Trophoblast cell (in vitro differentiated cells and primary cell): ENCODE measurements around the gene TBCD.

Experiments
- DNase-seq, 2 donors: peaks; one replicate each; pipeline ENCODE4 v3.0.0-alpha.2; 2016
- H2AFZ ChIP-seq: 2 replicates; pipeline ENCODE4 v1.6.1; 2013; ENCODE audit warnings: low read length, moderate library complexity, mild to moderate bottlenecking; ENCODE audit not compliant: insufficient read depth, poor library complexity
- H2AK5ac ChIP-seq: 2 replicates; pipeline ENCODE4 v1.6.1; 2013; ENCODE audit warnings: mild to moderate bottlenecking, low read length
- H2BK120ac ChIP-seq: 2 replicates; pipeline ENCODE4 v1.6.1; 2013; ENCODE audit warnings: low read length, mild to moderate bottlenecking, moderate library complexity; ENCODE audit not compliant: insufficient read depth, poor library complexity
- H2BK12ac ChIP-seq: 2 replicates; pipeline ENCODE4 v1.6.1; 2013; ENCODE audit warnings: mild to moderate bottlenecking, low read length, moderate library complexity
- H2BK5ac ChIP-seq: 2 replicates; pipeline ENCODE4 v1.6.1; 2013; ENCODE audit warnings: low read length, low read depth, moderate library complexity, mild to moderate bottlenecking; ENCODE audit not compliant: poor library complexity
- H3K14ac ChIP-seq: 2 replicates; pipeline ENCODE4 v1.6.1; 2013; ENCODE audit warnings: mild to moderate bottlenecking, low read length
- H3K18ac ChIP-seq: 2 replicates; pipeline ENCODE4 v1.6.1; 2013; ENCODE audit warnings: mild to moderate bottlenecking, low read length
- H3K23ac ChIP-seq: 2 replicates; pipeline ENCODE4 v1.6.1; 2013; ENCODE audit warnings: low read length
- H3K27ac ChIP-seq: 2 replicates; pipeline ENCODE4 v1.5.1; 2013; ENCODE audit warnings: low read depth, mild to moderate bottlenecking, inconsistent platforms, low read length, moderate library complexity
- H3K27me3 ChIP-seq: 2 replicates; pipeline ENCODE4 v1.6.1; 2013; ENCODE audit warnings: inconsistent platforms, mild to moderate bottlenecking, low read length, moderate library complexity; ENCODE audit not compliant: insufficient read depth
- H3K36me3 ChIP-seq, 2 experiments: 1 replicate in 1 of 2; 2 replicates in 1 of 2; pipeline ENCODE4 v1.6.1; 2013; ENCODE audit warnings: low read length in 2 of 2, mild to moderate bottlenecking in 2 of 2, moderate library complexity in 1 of 2; ENCODE audit not compliant: insufficient read depth in 2 of 2, control insufficient read depth in 1 of 2
- H3K4ac ChIP-seq: 2 replicates; pipeline ENCODE4 v1.6.1; 2013; ENCODE audit warnings: low read depth, mild to moderate bottlenecking, low read length, moderate library complexity
- H3K4me1 ChIP-seq, 2 experiments: 1 replicate in 1 of 2; 2 replicates in 1 of 2; pipeline ENCODE4 v1.6.1; 2013; ENCODE audit warnings: low read length in 2 of 2, mild to moderate bottlenecking in 2 of 2, moderate library complexity in 1 of 2; ENCODE audit not compliant: insufficient read depth in 2 of 2, control insufficient read depth in 1 of 2
- H3K4me2 ChIP-seq: 2 replicates; pipeline ENCODE4 v1.6.1; 2013; ENCODE audit warnings: inconsistent platforms, mild to moderate bottlenecking, low read length, moderate library complexity
- H3K4me3 ChIP-seq: 2 replicates; pipeline ENCODE4 v1.5.1; 2013; ENCODE audit warnings: mild to moderate bottlenecking, low read depth, low read length, inconsistent platforms
- H3K79me1 ChIP-seq: one replicate; pipeline ENCODE4 v1.6.1; 2013; ENCODE audit warnings: low read length
- H3K79me2 ChIP-seq: 2 replicates; pipeline ENCODE4 v1.6.1; 2013; ENCODE audit warnings: low read length, mild to moderate bottlenecking; ENCODE audit not compliant: control insufficient read depth, insufficient read depth, poor library complexity
- H3K9ac ChIP-seq: 2 replicates; pipeline ENCODE4 v1.6.1; 2013; ENCODE audit warnings: mild to moderate bottlenecking, low read length
- H3K9me3 ChIP-seq: 2 replicates; pipeline ENCODE4 v1.6.1; 2013; ENCODE audit warnings: low read depth, mild to moderate bottlenecking, control low read depth, inconsistent platforms, low read length; ENCODE audit not compliant: insufficient read depth
- H4K12ac ChIP-seq: 2 replicates; pipeline ENCODE4 v1.6.1; 2013; ENCODE audit warnings: low read depth, mild to moderate bottlenecking, low read length, moderate library complexity
- H4K8ac ChIP-seq: 2 replicates; pipeline ENCODE4 v1.6.1; 2013; ENCODE audit warnings: low read depth, mild to moderate bottlenecking, low read length, moderate library complexity
- H4K91ac ChIP-seq: one replicate; pipeline ENCODE4 v1.6.1; 2013; ENCODE audit warnings: low read depth, mild to moderate bottlenecking, low read length, moderate library complexity
- WGBS: extraction: QIAGEN DNeasy Blood & Tissue Kit; methylation state at CpG from one replicate; pipeline ENCODE4 v1.1.7; 2013; ENCODE audit warnings: missing lambda C conversion rate; ENCODE audit not compliant: insufficient read length, insufficient coverage; ENCODE audit errors: extremely low coverage; 5-methylcytosine and 5-hydroxymethylcytosine counted together

Gene TBCD

GRCh38 chr17:82736511-82737185, 15.2 kb upstream of the TBCD start:
- peaks cover 2% of the 10 kb centered on the region for H3K79me1 ChIP-seq
- peaks cover 13% of the 10 kb centered on the region for H3K9me3 ChIP-seq
- no peak overlapping the region for H3K27ac ChIP-seq
- no peak overlapping the region for H4K91ac ChIP-seq
- H3K27me3 ChIP-seq, result no peaks in the 10 kb centered on the region
- no peaks in the 10 kb centered on the region for H3K79me2 ChIP-seq
- no peak overlapping the region for H3K4ac ChIP-seq
- H2BK12ac ChIP-seq, result no peak overlapping the region
- no peak overlapping the region for H2AFZ ChIP-seq
- no CpG with 5 or more reads among the region's 18 CpGs for WGBS
- no peak for DNase-seq
- no peak overlapping the region for H2BK120ac ChIP-seq
- no peak overlapping the region for H3K4me3 ChIP-seq
- no peak overlapping the region for H2BK5ac ChIP-seq
- H4K8ac ChIP-seq, result no peak overlapping the region
- no peak overlapping the region for H2AK5ac ChIP-seq
- H3K4me1 ChIP-seq, result peaks cover 3 to 6% of the 10 kb centered on the region in 2 experiments
- no peak overlapping the region for H3K23ac ChIP-seq
- H4K12ac ChIP-seq, result no peak overlapping the region
- no peak overlapping the region for H3K9ac ChIP-seq
- H3K36me3 ChIP-seq, result peaks cover 9 to 10% of the 10 kb centered on the region in 2 experiments
- no peak overlapping the region for H3K4me2 ChIP-seq
- H3K18ac ChIP-seq, result no peak overlapping the region
- no peak overlapping the region for H3K14ac ChIP-seq

- H2BK120ac ChIP-seq, result no peak overlapping the region
- no peaks in the 10 kb centered on the region for H3K79me2 ChIP-seq
- no peak overlapping the region for H3K23ac ChIP-seq
- no peak overlapping the region for H3K18ac ChIP-seq
- H3K4me3 ChIP-seq, result no peak overlapping the region
- H4K12ac ChIP-seq, result no peak overlapping the region
- H4K91ac ChIP-seq, result no peak overlapping the region
- H3K27me3 ChIP-seq, result no peaks in the 10 kb centered on the region
- H3K79me1 ChIP-seq, result peaks cover 2% of the 10 kb centered on the region
- no peak overlapping the region for H4K8ac ChIP-seq
- DNase-seq, result no peak
- peaks cover 9% of the 10 kb centered on the region for H3K9me3 ChIP-seq
- H2AK5ac ChIP-seq, result no peak overlapping the region
- no peak overlapping the region for H3K9ac ChIP-seq
- H3K4ac ChIP-seq, result no peak overlapping the region
- peaks cover 3 to 6% of the 10 kb centered on the region in 2 experiments for H3K4me1 ChIP-seq
- no CpG with 5 or more reads among the region's 26 CpGs for WGBS
- no peak overlapping the region for H3K14ac ChIP-seq
- H2BK12ac ChIP-seq, result no peak overlapping the region
- H2BK5ac ChIP-seq, result no peak overlapping the region
- H3K27ac ChIP-seq, result no peak overlapping the region
- H3K4me2 ChIP-seq, result no peak overlapping the region
- H2AFZ ChIP-seq, result no peak overlapping the region
- peaks cover 6 to 9% of the 10 kb centered on the region in 2 experiments for H3K36me3 ChIP-seq
Observed at GRCh38 chr17:82737967-82738877, 13.6 kb upstream of the TBCD start.

DNA sequence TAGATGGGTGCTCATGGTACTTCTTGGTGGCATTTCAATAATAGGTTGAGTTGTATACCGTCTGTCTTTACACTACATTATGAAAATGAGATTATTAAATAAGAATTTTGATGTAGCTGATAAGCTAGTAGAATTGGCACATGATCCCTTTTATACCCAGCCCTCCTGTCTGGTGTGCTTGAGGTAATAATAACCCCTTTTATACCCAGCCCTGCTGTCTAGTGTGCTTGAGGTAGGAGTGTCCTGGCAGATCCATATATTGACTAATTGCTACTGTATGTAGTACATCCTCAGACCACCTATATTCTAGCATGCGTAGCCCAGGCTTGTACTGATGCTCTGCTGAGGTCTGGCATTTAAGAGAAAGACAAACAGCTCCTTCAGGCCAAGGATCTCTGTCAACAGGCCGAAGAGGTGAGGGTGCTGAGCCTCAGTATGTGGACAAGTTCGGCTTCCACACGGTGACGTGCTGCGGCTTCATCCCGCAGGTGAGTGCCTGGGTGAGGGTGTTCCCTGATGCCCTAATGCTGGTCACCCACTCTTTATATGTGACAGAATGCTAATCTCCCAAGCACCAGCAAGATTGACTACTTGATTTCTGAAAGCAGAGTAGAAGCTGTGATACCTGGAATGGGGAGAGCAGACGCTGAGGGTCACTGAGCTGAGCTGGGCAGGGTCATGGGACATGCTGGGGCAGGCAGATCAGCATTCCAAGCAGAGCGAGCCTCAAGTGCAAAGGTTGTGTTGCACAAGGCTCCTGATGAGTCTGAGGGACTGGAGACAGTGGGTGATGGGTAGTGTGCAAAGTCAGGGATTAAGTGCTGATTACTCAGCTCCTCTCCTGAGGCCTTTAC, 10.7 kb upstream of the TBCD start:
- no peak overlapping the region for H3K18ac ChIP-seq
- H3K14ac ChIP-seq, result no peak overlapping the region
- no peak overlapping the region for H4K91ac ChIP-seq
- no peaks in the 10 kb centered on the region for H3K79me1 ChIP-seq
- H3K27me3 ChIP-seq, result no peaks in the 10 kb centered on the region
- no peak overlapping the region for H3K4me2 ChIP-seq
- no peak overlapping the region for H2AFZ ChIP-seq
- DNase-seq, result peak; percentile 82 to 91
- no peak overlapping the region for H2BK120ac ChIP-seq
- no peak overlapping the region for H2BK12ac ChIP-seq
- H3K4me1 ChIP-seq, result no peaks in the 10 kb centered on the region
- no peak overlapping the region for H3K4ac ChIP-seq
- no peak overlapping the region for H4K12ac ChIP-seq
- no peaks in the 10 kb centered on the region for H3K79me2 ChIP-seq
- WGBS, result no CpG with 5 or more reads among the region's 10 CpGs
- H3K4me3 ChIP-seq, result no peak overlapping the region
- peaks cover 10% of the 10 kb centered on the region for H3K9me3 ChIP-seq
- no peak overlapping the region for H2AK5ac ChIP-seq
- no peak overlapping the region for H3K23ac ChIP-seq
- H3K36me3 ChIP-seq, result peaks cover 6 to 9% of the 10 kb centered on the region in 2 experiments
- peak overlapping the region; percentile 11 for H3K27ac ChIP-seq
- H2BK5ac ChIP-seq, result no peak overlapping the region
- H3K9ac ChIP-seq, result no peak overlapping the region
- no peak overlapping the region for H4K8ac ChIP-seq
